Measurements from ENCODE around the gene ZNF106. TPM values are rescaled to one million over a fixed set of nuclear protein-coding genes. Genes with fewer than 3 reads are reported as not detected.

ZNF106 gene
- total RNA-seq, 1 experiment from 2014 or later = 34.7 TPM

- Mint-ChIP-seq H3K27ac (ENCODE audit: unreplicated experiment) (no peak overlapping the region), H3K4me1 (ENCODE audit: low read depth, unreplicated experiment) (no peaks in the 10 kb centered on the region)
Observed at GRCh38 chr15:42402455-42403205, 88.3 kb downstream of the ZNF106 start.

GRCh38 chr15:42401544-42402454, 89.1 kb downstream of the ZNF106 start:
- CTCF ChIA-PET = no interaction called here
- intact Hi-C loops (cut with micrococcal nuclease; ENCODE audit: unreplicated experiment) = no loop called here
- Mint-ChIP-seq H3K9me3 (ENCODE audit: low read depth, unreplicated experiment) (no peaks in the 10 kb centered on the region), H3K27me3 (ENCODE audit: unreplicated experiment) (no peaks in the 10 kb centered on the region), H3K27ac (ENCODE audit: unreplicated experiment) (no peak overlapping the region), H3K36me3 (ENCODE audit: insufficient read depth, unreplicated experiment) (peaks cover 5% of the 10 kb centered on the region), H3K4me1 (ENCODE audit: low read depth, unreplicated experiment) (no peaks in the 10 kb centered on the region), H3K4me3 (ENCODE audit: low read depth, unreplicated experiment) (no peak overlapping the region)
- BruUV-seq (replicated peaks) = no TSS peak
- TF ChIP-seq, protein P1, sequence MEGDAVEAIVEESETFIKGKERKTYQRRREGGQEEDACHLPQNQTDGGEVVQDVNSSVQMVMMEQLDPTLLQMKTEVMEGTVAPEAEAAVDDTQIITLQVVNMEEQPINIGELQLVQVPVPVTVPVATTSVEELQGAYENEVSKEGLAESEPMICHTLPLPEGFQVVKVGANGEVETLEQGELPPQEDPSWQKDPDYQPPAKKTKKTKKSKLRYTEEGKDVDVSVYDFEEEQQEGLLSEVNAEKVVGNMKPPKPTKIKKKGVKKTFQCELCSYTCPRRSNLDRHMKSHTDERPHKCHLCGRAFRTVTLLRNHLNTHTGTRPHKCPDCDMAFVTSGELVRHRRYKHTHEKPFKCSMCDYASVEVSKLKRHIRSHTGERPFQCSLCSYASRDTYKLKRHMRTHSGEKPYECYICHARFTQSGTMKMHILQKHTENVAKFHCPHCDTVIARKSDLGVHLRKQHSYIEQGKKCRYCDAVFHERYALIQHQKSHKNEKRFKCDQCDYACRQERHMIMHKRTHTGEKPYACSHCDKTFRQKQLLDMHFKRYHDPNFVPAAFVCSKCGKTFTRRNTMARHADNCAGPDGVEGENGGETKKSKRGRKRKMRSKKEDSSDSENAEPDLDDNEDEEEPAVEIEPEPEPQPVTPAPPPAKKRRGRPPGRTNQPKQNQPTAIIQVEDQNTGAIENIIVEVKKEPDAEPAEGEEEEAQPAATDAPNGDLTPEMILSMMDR (IDR thresholded peaks at IDR 0.05; ENCODE audit: unreplicated experiment) = no peak
- DNase-seq = no peak

More at GRCh38 chr15:42402455-42403205, 88.3 kb downstream of the ZNF106 start:
- Mint-ChIP-seq H3K27me3 (ENCODE audit: unreplicated experiment) (no peaks in the 10 kb centered on the region), H3K9me3 (ENCODE audit: low read depth, unreplicated experiment) (no peaks in the 10 kb centered on the region), H3K4me3 (ENCODE audit: low read depth, unreplicated experiment) (no peak overlapping the region), H3K36me3 (ENCODE audit: insufficient read depth, unreplicated experiment) (peaks cover 5% of the 10 kb centered on the region)
- DNase-seq = no peak
- TF ChIP-seq, protein P1 (IDR thresholded peaks at IDR 0.05; ENCODE audit: unreplicated experiment) = no peak
- intact Hi-C loops (cut with micrococcal nuclease; ENCODE audit: unreplicated experiment) = no loop called here
- no TSS peak for BruUV-seq (replicated peaks)
- CTCF ChIA-PET = no interaction called here

DNA sequence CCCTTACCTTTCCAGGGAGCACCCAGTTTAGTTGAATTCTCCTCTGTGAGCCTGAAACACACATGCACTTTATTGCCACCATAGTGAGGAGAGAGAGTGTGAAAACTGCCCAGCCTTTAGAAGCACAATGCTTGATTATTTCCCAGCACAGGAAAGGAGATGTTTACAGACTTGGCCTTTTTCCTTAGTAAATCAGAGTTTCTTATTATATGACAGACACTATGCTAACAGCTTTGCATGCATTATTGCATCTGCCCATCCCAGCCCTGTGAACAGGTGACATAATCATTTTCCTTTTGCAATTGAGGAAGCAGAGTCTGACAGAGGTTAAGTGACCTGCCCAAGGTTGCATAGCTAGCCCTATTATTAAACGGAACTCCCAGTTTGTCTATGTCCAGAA, 95.1 kb downstream of the ZNF106 start:
- intact Hi-C loops (cut with micrococcal nuclease; ENCODE audit: unreplicated experiment) = no loop called here
- H3K4me1 Mint-ChIP-seq (ENCODE audit: low read depth, unreplicated experiment) = no peaks in the 10 kb centered on the region
- no peak overlapping the region for H3K4me3 Mint-ChIP-seq (ENCODE audit: low read depth, unreplicated experiment)
- TF ChIP-seq, protein P1 (IDR thresholded peaks at IDR 0.05; ENCODE audit: unreplicated experiment) = no peak
- no peaks in the 10 kb centered on the region for H3K27me3 Mint-ChIP-seq (ENCODE audit: unreplicated experiment)
- no peaks in the 10 kb centered on the region for H3K9me3 Mint-ChIP-seq (ENCODE audit: low read depth, unreplicated experiment)
- H3K27ac Mint-ChIP-seq (ENCODE audit: unreplicated experiment) = no peak overlapping the region
- DNase-seq = no peak
- peaks cover under 1% of the 10 kb centered on the region for H3K36me3 Mint-ChIP-seq (ENCODE audit: insufficient read depth, unreplicated experiment)
- BruUV-seq (replicated peaks) = no TSS peak
- CTCF ChIA-PET = no interaction called here

- Mint-ChIP-seq H3K4me3 (ENCODE audit: low read depth, unreplicated experiment) (no peak overlapping the region), H3K27ac (ENCODE audit: unreplicated experiment) (no peak overlapping the region), H3K36me3 (ENCODE audit: insufficient read depth, unreplicated experiment) (no peaks in the 10 kb centered on the region), H3K4me1 (ENCODE audit: low read depth, unreplicated experiment) (no peaks in the 10 kb centered on the region), H3K9me3 (ENCODE audit: low read depth, unreplicated experiment) (no peaks in the 10 kb centered on the region), H3K27me3 (ENCODE audit: unreplicated experiment) (no peaks in the 10 kb centered on the region)
- intact Hi-C loops (cut with micrococcal nuclease; ENCODE audit: unreplicated experiment) = no loop called here
- CTCF ChIA-PET = no interaction called here
- TF ChIP-seq, protein P1 (IDR thresholded peaks at IDR 0.05; ENCODE audit: unreplicated experiment) = no peak
- BruUV-seq (replicated peaks) = no TSS peak
- no peak for DNase-seq
Observed at GRCh38 chr15:42394106-42394505, 96.8 kb downstream of the ZNF106 start.
